ENCODE results near the gene NLRP6. TPM values are rescaled to one million over a fixed set of nuclear protein-coding genes. Genes with fewer than 3 reads are reported as not detected.

NLRP6 gene
- polyA plus RNA-seq, 1 of the 3 experiments (the other 2 are of a cell fraction) = not detected

GRCh38 chr11:279966-280705 lies 1.9 kb downstream of the NLRP6 start:
- no peak for TF ChIP-seq RXRA (IDR thresholded peaks at IDR 0.05; ENCODE audit: borderline replicate concordance, low read depth)
- no peak for TF ChIP-seq MEF2A (IDR thresholded peaks at IDR 0.05; ENCODE audit: borderline replicate concordance, low read depth)
- TF ChIP-seq REST (IDR thresholded peaks at IDR 0.05; ENCODE audit: low read depth, low read length) = peak; percentile 91
- H3K9me3 ChIP-seq = peaks cover 4% of the 10 kb centered on the region
- DNase-seq = peak; percentile 48
- no peak overlapping the region for H3K9ac ChIP-seq
- H3K27me3 ChIP-seq (ENCODE audit: insufficient read depth) = peaks cover 56% of the 10 kb centered on the region
- H4K20me1 ChIP-seq (ENCODE audit: insufficient read depth) = no peaks in the 10 kb centered on the region
- no peaks in the 10 kb centered on the region for H3K4me1 ChIP-seq (ENCODE audit: control insufficient read depth in 1 of 2, insufficient read depth in 2 of 2, low read depth in 1 of 2, low read length in 1 of 2)
- 18% methylated on average over 34 of the region's 85 CpGs for WGBS (ENCODE audit: low lambda C conversion rate)
- no peaks in the 10 kb centered on the region for H3K9me2 ChIP-seq
- no peak overlapping the region for H3K4me2 ChIP-seq
- H3F3A ChIP-seq (replicated peaks; ENCODE audit: insufficient read depth) = no peaks in the 10 kb centered on the region
- no peak overlapping the region for H3K27ac ChIP-seq (ENCODE audit: low read depth in 2 of 2, low read length in 1 of 2)
- POLR2A ChIA-PET = no interaction called here
- H3K4me3 ChIP-seq (ENCODE audit: low read depth in 2 of 2, low read length in 1 of 2) = no peak overlapping the region
- no peak overlapping the region for H2AFZ ChIP-seq (ENCODE audit: low read depth)
- CTCF ChIA-PET = interaction anchor here (1.2 to 4.1 kb wide), 3 partner anchors 9 to 37 kb away, joined by 3 to 16 read pairs (median 6); partner anchors contain the start of gene PGGHG
- H3K79me2 ChIP-seq (ENCODE audit: insufficient read depth) = no peaks in the 10 kb centered on the region
- H3K36me3 ChIP-seq (replicated peaks in 1 of 2; ENCODE audit: control insufficient read depth in 1 of 2, insufficient read depth in 2 of 2, low read length in 1 of 2) = no peaks in the 10 kb centered on the region

- Histone ChIP-seq H3K27me3 (ENCODE audit: insufficient read depth) (peaks cover 56% of the 10 kb centered on the region), H3K79me2 (ENCODE audit: insufficient read depth) (no peaks in the 10 kb centered on the region), H3K9ac (no peak overlapping the region), H3K9me3 (peaks cover 4% of the 10 kb centered on the region; the same call in 1 of the 2 replicates), H3K9me2 (no peaks in the 10 kb centered on the region), H3K4me1 (ENCODE audit: control insufficient read depth in 1 of 2, insufficient read depth in 2 of 2, low read depth in 1 of 2, low read length in 1 of 2) (no peaks in the 10 kb centered on the region), H3F3A (replicated peaks; ENCODE audit: insufficient read depth) (no peaks in the 10 kb centered on the region), H4K20me1 (ENCODE audit: insufficient read depth) (no peaks in the 10 kb centered on the region), H2AFZ (ENCODE audit: low read depth) (no peak overlapping the region), H3K4me2 (no peak overlapping the region), H3K27ac (ENCODE audit: low read depth in 2 of 2, low read length in 1 of 2) (no peak overlapping the region), H3K36me3 (replicated peaks in 1 of 2; ENCODE audit: control insufficient read depth in 1 of 2, insufficient read depth in 2 of 2, low read length in 1 of 2) (no peaks in the 10 kb centered on the region), H3K4me3 (ENCODE audit: low read depth in 2 of 2, low read length in 1 of 2) (no peak overlapping the region)
- CTCF ChIA-PET = interaction anchor here (1.4 to 4.1 kb wide), 3 partner anchors 25 to 37 kb away, joined by 3 to 16 read pairs (median 3); no protein-coding TSS in a partner anchor
- DNase-seq = peak; percentile 31
- TF ChIP-seq REST (IDR thresholded peaks at IDR 0.05; ENCODE audit: low read depth, low read length) (no peak), NFIC (IDR thresholded peaks at IDR 0.05; ENCODE audit: borderline replicate concordance) (no peak), USF1 (IDR thresholded peaks at IDR 0.05; ENCODE audit: borderline replicate concordance, low read depth) (no peak), SIN3A (IDR thresholded peaks at IDR 0.05; ENCODE audit: borderline replicate concordance, low read depth, low read length) (no peak)
- WGBS (ENCODE audit: low lambda C conversion rate) = 6% methylated on average over 23 of the region's 79 CpGs
- POLR2A ChIA-PET = no interaction called here
Measured at GRCh38 chr11:280706-281485, 2.7 kb downstream of the NLRP6 start.

All from SK-N-SH (cell line).